B cell (primary cell): ENCODE data around the gene ATP6V1C2. TPM values are rescaled to one million over a fixed set of nuclear protein-coding genes. Genes with fewer than 3 reads are reported as not detected.

Experiments used
- ATAC-seq: fragments of 200-7000 bp; cut with Tn5 transposase; one replicate; pipeline ENCODE4 v1.10.0; 2021; ENCODE audit warnings: low read depth, mild to moderate bottlenecking, moderate number of reproducible peaks, moderate library complexity
- CTCF ChIA-PET: fragments of 350-600 bp; sonication (Branson Sonifier 250); formaldehyde crosslinking; loops from one replicate; lab custom pipeline; 2021; ENCODE audit warnings: antibody characterized with exemption, inconsistent platforms; lab: Charles Lee
- POLR2A ChIA-PET: fragments of 350-600 bp; sonication (Branson Sonifier 250); formaldehyde crosslinking; loops from one replicate; lab custom pipeline; 2021; ENCODE audit warnings: antibody characterized with exemption; lab: Charles Lee
- DNase-seq: peaks from one replicate; pipeline ENCODE4 v3.0.0; 2013
- H2AFZ ChIP-seq: 2 replicates; pipeline ENCODE4 v1.6.1; 2012; ENCODE audit warnings: mild to moderate bottlenecking, low read depth, low read length; ENCODE audit not compliant: insufficient read depth, poor library complexity, severe bottlenecking
- H3K27ac ChIP-seq, 2 donors: 1 replicate in 1 of 2; 2 replicates in 1 of 2; pipeline ENCODE4 v1.5.1; 2012 to 2013; ENCODE audit warnings: low read length in 2 of 2, mild to moderate bottlenecking in 2 of 2, moderate library complexity in 1 of 2
- H3K27me3 ChIP-seq, 4 experiments: fragments of 200-600 bp in 1 of 4; sonication (generic) in 1 of 4; replicated peaks in 1 of 4; 1 replicate in 2 of 4; 2 replicates in 2 of 4; pipeline versions ENCODE4 v1.6.1 to v1.7.0; 2013 to 2016; ENCODE audit warnings: low read length in 3 of 4, mild to moderate bottlenecking in 2 of 4, mixed read lengths in 1 of 4, moderate library complexity in 1 of 4; ENCODE audit not compliant: insufficient read depth in 4 of 4, control insufficient read depth in 3 of 4; ENCODE audit errors: control extremely low read depth in 1 of 4
- H3K36me3 ChIP-seq, 2 experiments: replicated peaks in 1 of 2; 1 replicate in 1 of 2; 2 replicates in 1 of 2; pipeline versions ENCODE4 v1.6.1 to v1.7.1; 2013; ENCODE audit warnings: low read length in 1 of 2; ENCODE audit not compliant: insufficient read depth in 2 of 2, control insufficient read depth in 1 of 2; ENCODE audit errors: control extremely low read depth in 1 of 2, extremely low read depth in 1 of 2
- H3K4me1 ChIP-seq, 2 donors: fragments of 200-600 bp in 1 of 2; sonication (generic) in 1 of 2; 1 replicate in 1 of 2; 2 replicates in 1 of 2; pipeline versions ENCODE4 v1.5.1 to v1.6.1; 2013 to 2017; ENCODE audit warnings: low read length in 2 of 2; ENCODE audit not compliant: control insufficient read depth in 2 of 2, insufficient read depth in 2 of 2
- H3K4me2 ChIP-seq: replicated peaks from 2 replicates; pipeline ENCODE3; 2012; ENCODE audit warnings: mild to moderate bottlenecking, low read depth, low read length; ENCODE audit not compliant: poor library complexity, severe bottlenecking
- H3K4me3 ChIP-seq, 5 experiments: fragments of 200-600 bp in 1 of 5; sonication (generic) in 1 of 5; 1 replicate in 3 of 5; 2 replicates in 2 of 5; pipeline versions ENCODE4 v1.5.1 to v1.7.0; 2011 to 2016; ENCODE audit warnings: low read length in 4 of 5, mild to moderate bottlenecking in 4 of 5, low read depth in 2 of 5, control low read depth in 1 of 5, moderate library complexity in 1 of 5; ENCODE audit not compliant: insufficient read depth in 1 of 5; ENCODE audit errors: control extremely low read depth in 1 of 5, extremely low read depth in 1 of 5
- H3K79me2 ChIP-seq: fragments of 200-600 bp; sonication (generic); one replicate; pipeline ENCODE4 v1.6.0; 2016; ENCODE audit warnings: low read length; ENCODE audit not compliant: control insufficient read depth, insufficient read depth
- H3K9ac ChIP-seq: fragments of 200-600 bp; sonication (generic); 2 replicates; pipeline ENCODE4 v1.6.1; 2017; ENCODE audit warnings: mild to moderate bottlenecking, low read length, moderate library complexity
- H3K9me3 ChIP-seq, 3 donors: one replicate each; pipeline versions ENCODE4 v1.6.1 to v1.7.1; 2013; ENCODE audit warnings: low read length in 2 of 3; ENCODE audit not compliant: control insufficient read depth in 2 of 3, insufficient read depth in 1 of 3; ENCODE audit errors: control extremely low read depth in 1 of 3
- H4K20me1 ChIP-seq: 2 replicates; pipeline ENCODE4 v1.6.0; 2012; ENCODE audit warnings: mild to moderate bottlenecking, low read length; ENCODE audit not compliant: insufficient read depth, control insufficient read depth, poor library complexity, severe bottlenecking
- H3K27ac Mint-ChIP-seq: one replicate; pipeline ENCODE4 v1.8.0; 2021; ENCODE audit warnings: mixed read lengths
- H3K27me3 Mint-ChIP-seq: one replicate; pipeline ENCODE4 v1.8.0; 2021; ENCODE audit warnings: mixed read lengths
- H3K4me1 Mint-ChIP-seq: one replicate; pipeline ENCODE4 v1.8.0; 2021; ENCODE audit warnings: mixed read lengths
- H3K4me3 Mint-ChIP-seq: one replicate; pipeline ENCODE4 v1.8.0; 2021; ENCODE audit warnings: mixed read lengths
- H3K9me3 Mint-ChIP-seq: one replicate; pipeline ENCODE4 v1.8.0; 2022; ENCODE audit warnings: mixed read lengths; ENCODE audit not compliant: insufficient read depth
- EZH2 ChIP-seq: IDR thresholded peaks from 2 replicates; pipeline ENCODE4 v1.6.1; 2012; ENCODE audit warnings: borderline replicate concordance, low read depth, mild to moderate bottlenecking, moderate library complexity, low read length; ENCODE audit not compliant: insufficient read depth, poor library complexity, severe bottlenecking
- WGBS: methylation state at CpG from one replicate; pipeline ENCODE4 v1.1.5; 2013; ENCODE audit warnings: missing lambda C conversion rate; ENCODE audit not compliant: insufficient coverage; 5-methylcytosine and 5-hydroxymethylcytosine counted together
- intact Hi-C: fragments of 100-400 bp; cut with micrococcal nuclease; formaldehyde crosslinking; loops from one replicate; pipeline ENCODE4 v1.10.0; 2022
- polyA plus RNA-seq: library from polyadenylated mRNA; depleted of rRNA; stranded (reverse); fragments of >200 nt; gene quantifications from 2 replicates; pipeline ENCODE4 v1.2.3, GENCODE V29; 2012
- total RNA-seq, 2 donors: library from RNA; stranded (reverse); fragments of 120-200 nt in 1 of 2; gene quantifications; 1 replicate in 1 of 2; 2 replicates in 1 of 2; pipeline versions ENCODE4 v1.2.3 to v1.2.4, GENCODE V29; 2013 to 2022
- TF ChIP-seq, protein P1 (sequence below): fragments of 200-600 bp; IDR thresholded peaks from one replicate; pipeline ENCODE4 v1.8.0; 2022; ENCODE audit warnings: antibody characterized with exemption, mild to moderate bottlenecking

ATP6V1C2 gene
- total and polyA plus RNA-seq, 2 donors (not counting 1 experiment from before 2014, with no cell fraction given), result 0.54 to 4.4 TPM

DNA sequence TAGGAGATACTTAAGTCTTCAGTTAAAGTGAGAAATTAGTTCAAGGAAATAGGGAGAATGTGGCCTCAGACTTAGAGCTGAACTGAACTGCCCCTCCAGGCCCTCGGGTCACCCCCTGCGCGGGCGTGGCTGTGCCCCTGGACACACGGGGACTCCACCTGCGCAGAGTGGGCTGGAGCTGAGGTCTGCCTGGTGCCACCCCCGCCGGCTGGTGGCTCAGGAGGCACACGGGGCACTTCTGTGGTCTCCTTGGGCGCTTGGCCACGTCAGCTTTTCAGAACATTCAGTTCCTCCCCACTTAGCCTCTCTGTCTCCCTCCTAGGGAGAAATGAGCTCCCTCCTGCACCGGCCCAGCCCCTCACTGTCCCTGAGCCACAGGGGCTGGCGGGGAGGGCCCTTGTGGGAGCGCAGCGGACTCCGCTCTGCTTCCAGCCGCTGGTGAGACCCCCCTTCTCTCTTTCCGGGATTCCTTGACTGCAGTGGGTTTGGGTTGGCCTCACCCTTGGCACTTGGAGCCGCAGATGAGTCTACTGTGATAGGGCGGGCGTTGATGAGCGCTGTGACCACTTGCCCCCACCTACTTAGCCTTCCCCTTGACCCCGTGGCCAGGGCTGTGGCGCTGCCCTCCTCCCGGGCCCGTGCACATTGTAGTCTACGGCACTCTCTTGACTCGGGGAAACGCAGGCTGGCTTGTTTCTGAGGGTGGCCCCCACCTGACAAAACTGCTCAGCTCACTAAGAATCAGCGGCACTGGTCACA lies 109.4 kb downstream of the ATP6V1C2 start:
- ChIA-PET CTCF (interaction anchor here (1.0 to 4.1 kb wide), 5 partner anchors 8 to 299 kb away, joined by 4 to 19 read pairs (median 16); partner anchors contain the start of gene PDIA6), POLR2A (no interaction called here)
- Histone ChIP-seq H3K27ac (no peak overlapping the region), H3K4me1 (peaks cover 10 to 12% of the 10 kb centered on the region in 2 donors), H3K4me3 (no peak overlapping the region), H2AFZ (no peak overlapping the region), H4K20me1 (no peaks in the 10 kb centered on the region), H3K36me3 (no peaks in the 10 kb centered on the region), H3K9ac (no peak overlapping the region), H3K79me2 (no peaks in the 10 kb centered on the region), H3K9me3 (peaks cover 0 to 4% (median 0%) of the 10 kb centered on the region in 3 donors), H3K4me2 (no peak overlapping the region), H3K27me3 (peaks cover 0 to 45% (median 8%) of the 10 kb centered on the region in 4 experiments)
- WGBS, result 80% methylated on average over 30 of the region's 30 CpGs
- H3K27me3 Mint-ChIP-seq, result peaks cover 43% of the 10 kb centered on the region
- H3K9me3 Mint-ChIP-seq, result no peaks in the 10 kb centered on the region
- peaks cover 12% of the 10 kb centered on the region for H3K4me1 Mint-ChIP-seq
- DNase-seq (no peak), ATAC-seq (no peak)
- no peak overlapping the region for H3K27ac Mint-ChIP-seq
- no peak overlapping the region for H3K4me3 Mint-ChIP-seq
- intact Hi-C loops, result no loop called here
- TF ChIP-seq, protein P1, sequence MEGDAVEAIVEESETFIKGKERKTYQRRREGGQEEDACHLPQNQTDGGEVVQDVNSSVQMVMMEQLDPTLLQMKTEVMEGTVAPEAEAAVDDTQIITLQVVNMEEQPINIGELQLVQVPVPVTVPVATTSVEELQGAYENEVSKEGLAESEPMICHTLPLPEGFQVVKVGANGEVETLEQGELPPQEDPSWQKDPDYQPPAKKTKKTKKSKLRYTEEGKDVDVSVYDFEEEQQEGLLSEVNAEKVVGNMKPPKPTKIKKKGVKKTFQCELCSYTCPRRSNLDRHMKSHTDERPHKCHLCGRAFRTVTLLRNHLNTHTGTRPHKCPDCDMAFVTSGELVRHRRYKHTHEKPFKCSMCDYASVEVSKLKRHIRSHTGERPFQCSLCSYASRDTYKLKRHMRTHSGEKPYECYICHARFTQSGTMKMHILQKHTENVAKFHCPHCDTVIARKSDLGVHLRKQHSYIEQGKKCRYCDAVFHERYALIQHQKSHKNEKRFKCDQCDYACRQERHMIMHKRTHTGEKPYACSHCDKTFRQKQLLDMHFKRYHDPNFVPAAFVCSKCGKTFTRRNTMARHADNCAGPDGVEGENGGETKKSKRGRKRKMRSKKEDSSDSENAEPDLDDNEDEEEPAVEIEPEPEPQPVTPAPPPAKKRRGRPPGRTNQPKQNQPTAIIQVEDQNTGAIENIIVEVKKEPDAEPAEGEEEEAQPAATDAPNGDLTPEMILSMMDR, result no peak
- TF ChIP-seq EZH2, result no peak

DNA sequence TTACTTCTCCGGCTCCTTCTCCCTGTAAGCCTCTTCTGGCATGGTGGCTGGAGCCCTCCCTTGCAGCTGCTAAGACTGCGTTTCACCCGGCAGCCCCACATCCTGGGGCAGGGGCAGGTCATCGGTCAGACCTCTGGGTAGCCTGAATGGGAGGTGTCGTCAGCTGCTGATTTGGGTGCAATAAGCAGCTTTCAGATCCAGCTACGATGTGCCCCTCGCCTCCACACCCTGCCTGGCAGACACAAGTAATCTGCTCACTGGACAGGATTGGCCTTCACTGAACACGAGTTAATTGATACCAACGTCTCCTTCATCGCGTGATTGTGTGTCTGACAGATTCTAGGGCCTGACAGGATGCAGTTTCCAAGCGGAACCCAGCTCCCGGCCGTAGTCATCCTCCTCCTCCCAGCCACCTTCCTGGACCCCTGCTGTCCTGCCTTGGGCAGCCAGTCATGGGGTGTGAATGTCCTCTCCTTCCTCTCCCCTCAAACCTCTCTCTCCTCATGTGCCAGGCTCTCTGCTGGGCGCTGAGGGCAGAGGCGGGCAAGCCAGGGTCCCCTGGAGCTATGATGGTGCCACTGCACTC lies 110.1 kb downstream of the ATP6V1C2 start:
- TF ChIP-seq EZH2, result no peak
- TF ChIP-seq, protein P1, result no peak
- ATAC-seq, result no peak
- H3K9me3 Mint-ChIP-seq, result no peaks in the 10 kb centered on the region
- H3K4me1 Mint-ChIP-seq, result peaks cover 12% of the 10 kb centered on the region
- no peak overlapping the region for H3K27ac Mint-ChIP-seq
- Histone ChIP-seq H3K4me2 (no peak overlapping the region), H3K36me3 (no peaks in the 10 kb centered on the region), H3K27me3 (peaks cover 0 to 42% (median 8%) of the 10 kb centered on the region in 4 experiments), H3K4me1 (peaks cover 10 to 12% of the 10 kb centered on the region in 2 donors), H3K79me2 (no peaks in the 10 kb centered on the region), H3K27ac (no peak overlapping the region), H2AFZ (no peak overlapping the region), H3K4me3 (no peak overlapping the region), H4K20me1 (no peaks in the 10 kb centered on the region), H3K9ac (no peak overlapping the region), H3K9me3 (peaks cover 0 to 4% (median 0%) of the 10 kb centered on the region in 3 donors)
- no peak for DNase-seq
- ChIA-PET POLR2A (no interaction called here), CTCF (interaction anchor here (1.0 to 4.1 kb wide), 10 partner anchors 9 to 301 kb away, joined by 3 to 19 read pairs (median 7); partner anchors contain the start of gene PDIA6)
- peaks cover 40% of the 10 kb centered on the region for H3K27me3 Mint-ChIP-seq
- WGBS, result 73% methylated on average over 9 of the region's 16 CpGs
- intact Hi-C loops, result no loop called here
- H3K4me3 Mint-ChIP-seq, result no peak overlapping the region
